Measurements from ENCODE around the gene RXRB.

The RXRB gene

DNA sequence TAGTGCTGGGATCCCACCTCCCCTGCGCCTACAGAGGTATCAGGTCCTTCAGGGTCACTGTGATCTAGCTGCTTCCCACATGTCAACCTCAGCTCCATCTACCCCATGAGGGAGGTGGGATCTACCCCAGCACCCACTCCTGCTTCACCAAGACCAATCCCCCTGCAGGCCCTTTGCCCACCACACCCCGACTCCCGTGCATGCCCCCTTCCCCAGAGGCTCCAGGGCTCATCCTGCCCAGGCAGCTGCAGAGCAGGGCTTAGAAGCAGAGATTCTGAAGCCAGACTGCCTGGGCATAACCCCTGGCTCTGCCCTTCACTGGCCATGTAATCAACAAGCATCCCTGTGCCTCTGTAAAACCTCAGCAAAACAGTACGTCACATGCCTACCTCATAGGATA lies 25.7 kb downstream of the RXRB start:
- DNase-seq: no peak

DNA sequence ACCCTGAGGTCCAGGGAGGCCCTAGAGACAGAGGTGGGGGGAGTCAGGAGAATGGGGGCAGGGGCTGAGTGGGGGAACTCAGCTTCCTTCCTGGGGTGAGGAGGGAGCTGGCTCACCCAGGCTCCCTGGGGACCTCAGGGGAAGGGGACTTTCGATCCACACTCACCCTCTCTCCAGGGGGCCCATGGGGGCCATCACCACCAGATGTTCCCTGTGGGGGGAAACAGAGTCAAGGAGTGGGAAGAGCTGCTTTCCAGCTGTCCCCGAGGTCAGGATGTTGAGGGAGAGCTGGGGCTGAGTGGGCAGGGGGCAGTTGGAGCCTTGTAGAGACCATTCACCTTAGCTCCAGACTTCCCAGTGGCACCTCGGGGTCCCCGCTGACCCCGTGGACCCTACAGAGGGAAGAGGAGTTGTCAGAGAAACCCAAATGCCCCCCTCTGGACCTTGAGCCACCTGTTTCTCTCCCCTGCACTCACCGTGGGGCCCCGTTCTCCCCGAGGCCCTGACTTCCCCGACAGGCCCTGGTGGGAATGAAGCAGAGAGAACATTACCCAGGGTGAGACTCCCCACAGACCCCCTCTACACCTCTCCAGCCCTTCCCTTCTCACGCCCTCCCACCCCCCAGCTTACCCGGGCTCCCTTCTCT lies 26.8 kb downstream of the RXRB start:
- no peak for DNase-seq

DNA sequence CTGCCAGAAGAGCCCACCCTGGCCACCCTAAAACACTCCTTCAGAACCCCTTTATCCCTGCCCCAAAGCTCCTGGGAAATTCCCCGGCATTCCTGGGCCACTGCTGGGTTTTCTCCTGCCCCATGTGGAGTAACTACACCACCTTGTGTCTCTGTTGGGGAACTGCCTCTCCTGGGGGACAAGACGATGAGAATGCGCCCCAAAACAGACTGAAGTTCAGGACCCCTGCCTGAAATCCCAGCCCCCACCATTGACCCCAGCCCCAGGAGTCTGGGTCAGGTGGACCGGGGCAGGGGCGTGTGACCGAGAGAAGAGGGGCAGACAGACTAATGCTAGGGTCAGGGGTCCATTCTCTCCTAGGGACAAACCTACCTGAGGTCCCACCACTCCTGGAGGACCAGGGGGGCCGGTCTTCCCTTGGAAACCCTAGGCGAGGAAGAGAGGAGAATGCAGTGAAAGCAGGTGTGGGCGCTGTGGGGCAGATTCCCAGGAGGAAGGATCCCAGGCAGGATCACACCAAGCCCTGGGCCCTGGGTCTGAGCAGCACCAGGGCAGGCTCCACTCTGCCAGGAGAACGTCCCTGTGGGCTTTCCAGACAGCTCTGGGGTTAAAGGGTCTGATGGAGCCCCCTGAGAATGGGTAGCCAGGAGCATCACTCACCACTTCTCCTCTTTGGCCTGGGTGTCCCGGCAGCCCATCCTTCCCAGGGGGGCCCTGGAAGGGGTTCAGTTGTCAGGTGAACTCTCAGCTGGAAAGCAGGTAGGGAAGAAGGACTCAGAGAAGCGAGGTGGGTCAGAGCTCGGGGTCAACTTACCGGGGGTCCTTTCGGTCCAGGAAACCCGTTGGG lies 27.6 kb downstream of the RXRB start:
- DNase-seq: no peak

DNA sequence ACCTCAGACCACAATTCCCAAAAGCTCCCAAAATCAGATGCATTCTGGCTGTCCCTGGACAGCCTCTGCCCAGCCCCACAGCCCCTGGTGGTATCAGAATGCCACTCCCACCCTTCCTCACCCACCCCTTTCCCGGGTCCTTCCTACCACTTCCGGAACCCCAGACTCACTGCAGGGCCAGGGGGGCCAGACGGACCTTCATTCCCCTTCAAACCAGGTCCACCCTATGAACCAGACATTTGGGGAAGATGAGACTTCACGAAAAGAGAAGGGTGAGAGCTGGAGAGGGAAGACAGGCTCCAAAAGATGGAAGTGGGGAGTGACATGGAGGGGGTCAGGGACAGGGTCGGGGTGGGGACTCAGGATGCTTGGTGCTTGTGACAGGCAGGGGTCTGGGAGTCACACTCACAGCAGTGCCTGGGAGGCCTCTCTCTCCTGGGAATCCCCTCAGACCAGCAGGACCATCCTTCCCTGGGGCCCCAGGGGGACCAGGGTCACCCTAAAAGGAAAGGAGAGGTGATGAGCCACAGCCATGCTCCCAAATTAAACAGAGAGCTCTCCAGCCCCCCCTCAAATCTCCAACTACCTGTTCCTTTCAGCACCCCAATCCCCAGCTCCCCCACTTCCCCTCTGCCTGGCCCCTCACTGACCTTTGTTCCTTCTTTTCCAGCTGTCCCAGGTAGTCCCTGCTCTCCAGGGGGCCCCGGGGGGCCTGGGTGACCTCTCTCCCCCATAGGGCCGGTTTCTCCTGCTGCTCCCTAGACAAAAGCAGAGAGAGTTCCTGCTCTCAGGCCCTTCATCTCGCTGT lies 28.4 kb downstream of the RXRB start:
- no peak for DNase-seq

DNA sequence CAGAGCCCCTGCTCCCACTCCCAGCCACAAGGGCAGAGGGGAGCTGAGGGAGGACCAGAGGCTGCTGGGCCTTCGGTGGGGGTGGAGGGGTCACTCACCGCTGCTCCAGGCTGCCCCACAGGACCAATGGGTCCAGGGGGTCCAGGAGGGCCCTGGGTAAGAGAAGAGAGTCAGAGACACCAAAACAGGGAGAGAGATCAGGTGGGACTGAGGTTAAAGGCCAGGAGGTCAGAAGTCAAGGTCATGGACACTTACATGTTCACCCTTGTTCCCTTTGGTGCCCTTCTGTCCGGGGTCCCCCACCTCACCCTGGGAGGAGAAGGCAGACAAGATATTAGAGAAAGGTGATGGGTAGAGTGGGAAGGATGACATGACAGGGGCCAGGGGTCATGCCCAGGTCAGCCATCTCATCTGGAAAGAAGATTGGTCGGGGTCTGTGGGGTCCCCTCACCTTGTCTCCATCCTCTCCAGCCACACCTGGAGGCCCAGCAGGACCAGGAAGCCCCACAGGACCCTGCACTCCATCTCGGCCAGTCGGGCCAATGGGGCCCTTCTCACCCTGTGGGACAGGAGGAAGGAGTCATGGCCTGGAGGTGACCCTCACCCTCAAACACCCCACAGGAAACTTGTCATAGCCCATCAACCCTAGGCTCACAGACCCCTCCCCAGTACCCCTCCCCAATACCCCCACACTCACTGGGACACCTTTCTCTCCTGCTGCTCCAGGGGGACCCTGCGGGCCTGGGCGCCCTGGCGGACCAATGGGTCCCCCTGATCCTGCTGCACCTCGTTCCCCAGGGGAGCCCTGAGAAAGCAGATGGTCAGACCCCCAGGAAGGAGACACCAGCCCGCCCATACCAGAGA lies 29.2 kb downstream of the RXRB start:
- no peak for DNase-seq

DNA sequence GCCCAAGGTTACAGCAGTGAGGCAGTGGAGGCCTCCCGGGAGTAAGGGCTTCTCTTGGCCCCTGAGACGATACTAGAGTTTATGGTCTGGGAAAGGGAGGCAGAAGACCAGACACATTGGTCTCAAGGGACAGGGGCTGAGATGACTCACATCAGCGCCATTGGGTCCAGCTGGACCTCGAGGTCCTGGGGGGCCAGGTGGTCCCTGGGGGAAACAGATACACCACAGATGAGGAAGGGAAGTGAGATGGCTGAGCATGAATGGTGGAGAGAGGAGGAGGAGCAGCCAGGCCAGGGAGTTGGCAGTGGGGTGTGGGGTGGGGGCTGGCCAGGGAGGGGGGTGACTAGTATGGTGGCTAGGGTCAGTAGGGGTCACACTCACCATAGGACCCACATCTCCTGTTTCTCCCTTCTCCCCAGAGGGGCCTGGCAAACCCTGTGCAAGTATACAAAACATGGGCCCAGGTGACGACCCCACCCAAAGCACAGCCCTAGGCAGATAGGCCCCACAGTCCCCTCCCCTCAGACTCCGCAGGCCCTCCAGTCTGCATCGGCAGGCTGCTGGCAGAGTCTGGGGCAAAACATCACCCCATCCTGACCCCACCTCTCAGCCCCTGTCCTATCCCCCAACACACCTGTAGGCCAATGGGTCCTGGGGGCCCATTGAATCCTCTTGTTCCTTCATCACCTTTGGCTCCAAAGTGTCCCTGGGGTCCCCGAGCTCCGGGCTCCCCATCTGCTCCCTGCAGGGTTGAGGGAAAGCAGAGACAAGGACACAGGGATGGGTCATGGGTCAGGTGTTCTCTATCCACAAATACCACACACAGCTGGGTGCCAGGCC lies 30.1 kb downstream of the RXRB start:
- DNase-seq: no peak

DNA sequence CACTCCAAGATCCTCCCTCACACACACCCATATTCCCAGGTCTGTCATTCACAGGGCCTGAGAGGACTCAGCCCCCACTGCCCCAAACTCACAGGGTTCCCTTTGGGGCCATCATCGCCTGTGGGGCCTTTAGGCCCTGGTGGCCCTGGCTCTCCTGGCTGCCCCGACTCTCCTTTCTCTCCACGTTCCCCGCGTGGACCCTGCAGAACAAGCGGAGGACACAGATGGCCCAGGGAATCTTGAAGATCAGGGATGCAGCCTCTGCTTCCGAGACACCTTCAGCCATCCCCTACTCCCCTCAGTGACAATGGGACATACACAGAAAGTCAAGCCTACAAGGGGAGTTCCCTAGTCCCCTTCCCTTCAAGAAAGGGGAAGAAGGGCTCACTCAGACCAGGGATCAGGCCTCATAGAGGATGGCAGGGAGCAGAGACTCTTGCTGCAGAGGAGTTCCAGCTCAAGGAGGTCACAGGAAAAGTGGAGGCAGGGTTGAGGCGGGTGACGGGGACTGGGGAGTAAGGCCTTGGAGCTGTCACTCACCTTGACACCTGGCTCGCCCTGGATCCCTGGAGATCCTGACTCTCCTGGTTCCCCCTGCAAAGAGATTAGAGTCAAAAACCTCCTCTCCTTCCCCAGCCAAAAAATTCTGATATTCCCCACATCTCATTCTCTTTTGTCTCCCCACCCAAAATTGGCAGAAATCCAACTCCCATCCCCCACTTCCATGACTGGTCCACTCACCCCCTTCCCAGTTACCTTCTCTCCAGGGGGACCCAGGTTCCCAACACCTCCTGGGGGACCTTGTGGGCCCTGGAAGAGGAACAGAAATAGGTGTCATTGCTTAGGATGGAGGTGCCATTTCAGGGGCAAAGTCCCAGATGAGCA lies 30.9 kb downstream of the RXRB start:
- no peak for DNase-seq

DNA sequence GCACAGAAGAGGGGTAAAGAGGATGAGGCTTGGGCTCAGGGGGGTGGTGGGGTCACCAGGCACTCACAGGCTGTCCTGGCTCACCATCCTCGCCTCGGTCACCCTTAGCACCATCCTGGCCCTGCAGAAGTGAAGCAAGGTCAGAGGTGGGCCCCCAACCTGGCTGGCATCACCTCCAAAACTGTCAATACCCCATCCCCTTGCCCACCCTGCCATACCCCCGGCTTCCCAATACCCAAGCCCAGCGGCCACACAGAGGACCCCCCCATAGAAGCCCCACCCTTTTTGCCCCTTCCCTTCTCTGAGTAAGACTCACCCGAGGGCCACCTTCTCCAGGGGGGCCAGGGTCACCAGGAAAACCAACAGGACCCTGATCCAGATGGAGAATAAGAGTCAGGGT lies 31.8 kb downstream of the RXRB start:
- no peak for DNase-seq

DNA sequence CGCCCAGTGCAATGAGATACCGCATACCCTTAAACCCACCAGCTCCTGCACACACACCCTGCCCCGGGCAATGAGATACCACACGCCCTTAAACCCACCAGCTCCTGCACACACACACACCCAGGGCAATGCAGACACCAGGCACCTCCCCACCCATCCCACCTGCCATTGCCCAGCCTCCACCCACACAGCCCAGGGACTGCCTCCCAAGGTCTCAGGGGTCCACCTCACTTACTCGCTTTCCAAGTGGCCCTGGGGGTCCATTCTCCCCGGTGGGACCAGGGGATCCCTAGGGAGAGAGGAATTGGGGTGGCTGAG lies 32.2 kb downstream of the RXRB start:
- DNase-seq: no peak

DNA sequence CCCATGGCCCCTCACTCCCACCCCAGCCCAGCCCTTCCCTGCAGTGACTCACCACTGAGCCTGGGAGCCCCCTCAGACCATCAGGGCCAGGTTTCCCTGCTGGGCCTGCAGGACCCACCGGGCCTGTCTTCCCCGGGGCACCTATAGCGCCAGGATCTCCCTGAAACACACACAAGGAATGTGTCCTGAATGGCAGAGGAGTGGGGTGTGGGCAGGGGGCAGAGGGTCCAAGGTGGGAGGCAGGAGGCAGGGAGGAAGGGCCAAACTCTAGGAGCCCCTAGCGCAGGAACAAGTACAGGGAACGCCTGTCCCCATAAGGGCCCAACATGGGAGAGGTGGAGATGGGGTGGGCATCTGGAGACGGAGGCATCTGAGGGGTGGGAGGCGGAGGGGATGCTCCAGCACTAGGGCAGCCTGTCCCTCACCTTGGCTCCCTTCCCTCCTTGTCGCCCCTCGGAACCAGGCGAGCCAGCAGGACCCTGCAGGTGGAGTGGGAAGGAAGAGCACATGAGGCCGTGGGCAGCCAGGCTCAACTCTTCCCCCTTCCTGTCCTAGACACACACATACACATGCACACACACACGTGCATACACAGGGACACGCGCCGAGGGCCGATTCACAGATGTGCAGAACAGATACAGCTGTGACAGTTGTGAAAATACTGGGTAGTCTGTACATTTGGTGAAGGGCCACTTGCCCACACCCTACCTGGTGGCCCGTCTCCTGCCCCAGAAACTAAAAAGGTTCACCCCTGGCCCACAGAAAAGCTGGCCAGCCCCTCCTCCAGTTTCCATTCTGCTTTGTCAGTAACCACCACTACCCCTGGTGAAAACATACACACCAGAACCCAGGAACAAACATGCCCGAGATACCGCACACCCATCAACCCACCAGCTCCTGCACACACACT lies 32.8 kb downstream of the RXRB start:
- no peak for DNase-seq

DNA sequence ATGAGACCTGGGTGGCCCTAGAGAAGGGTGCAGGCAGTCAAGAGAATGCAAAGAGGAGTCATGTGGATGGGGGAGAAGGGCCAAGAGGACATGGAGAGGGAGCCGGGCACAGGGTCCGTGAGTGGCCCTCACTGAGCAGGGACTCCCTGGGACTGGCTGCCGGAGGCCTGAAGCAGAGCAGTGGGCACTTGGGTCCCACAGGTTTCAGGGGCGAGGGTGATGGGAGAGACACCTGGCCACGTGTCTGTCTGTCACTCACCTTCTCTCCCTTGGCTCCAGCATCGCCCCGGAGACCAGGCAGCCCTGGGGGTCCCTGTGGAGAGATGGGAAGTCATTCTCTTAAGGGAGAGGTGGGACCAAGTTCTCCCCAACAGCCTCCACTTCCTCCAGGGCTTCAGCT lies 33.7 kb downstream of the RXRB start:
- DNase-seq: no peak

DNA sequence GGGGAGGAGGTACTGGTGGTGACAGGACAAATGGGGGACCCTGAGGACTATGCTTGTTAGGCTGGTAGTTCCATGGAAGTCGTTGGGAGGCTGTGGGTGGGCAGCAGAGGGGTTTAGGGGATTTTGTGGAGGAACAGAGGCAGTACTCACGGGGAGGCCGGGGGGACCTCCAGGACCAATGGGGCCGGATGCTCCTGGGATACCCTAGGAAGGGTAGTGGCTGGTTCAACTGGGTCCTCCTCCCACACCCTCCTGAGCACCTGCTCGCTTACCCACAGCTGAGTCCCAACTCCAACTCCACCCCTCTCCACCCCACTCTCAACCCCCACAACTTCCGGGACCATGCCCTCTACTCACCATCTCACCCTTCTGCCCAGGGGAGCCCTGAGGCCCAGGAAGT lies 34.1 kb downstream of the RXRB start:
- no peak for DNase-seq

DNA sequence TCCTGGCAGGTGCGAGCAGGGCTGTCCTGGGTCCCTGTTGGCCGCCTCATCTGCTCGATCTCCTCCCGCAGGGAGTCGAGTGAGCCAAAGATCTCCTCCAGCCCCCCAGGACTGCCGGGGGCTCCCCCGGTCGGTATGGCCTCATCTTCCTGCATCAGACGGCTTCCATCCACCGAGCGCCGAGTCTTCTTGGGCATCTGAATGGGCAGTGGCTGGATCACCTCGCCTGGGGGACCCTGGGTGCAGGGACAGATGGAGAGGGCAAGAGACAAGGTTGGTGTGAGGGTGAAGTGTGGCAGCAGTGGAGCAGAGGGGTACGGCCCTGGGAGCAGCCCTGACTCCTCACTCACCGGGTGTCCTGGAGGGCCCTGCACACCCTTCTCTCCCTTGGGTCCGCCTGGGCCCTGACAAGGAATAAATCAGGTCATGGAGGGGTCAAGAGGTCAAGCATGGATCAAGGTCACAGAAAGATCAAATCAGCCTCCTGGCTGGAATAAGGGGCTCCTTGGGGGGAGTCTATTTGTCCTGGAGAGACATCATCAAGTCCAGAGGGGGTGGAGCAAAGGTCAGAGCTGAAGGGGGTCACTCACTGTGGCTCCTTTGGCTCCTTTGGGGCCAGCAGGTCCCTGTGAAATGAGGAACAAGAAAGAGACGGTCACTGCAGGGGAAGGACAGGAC lies 34.7 kb downstream of the RXRB start:
- DNase-seq: no peak

DNA sequence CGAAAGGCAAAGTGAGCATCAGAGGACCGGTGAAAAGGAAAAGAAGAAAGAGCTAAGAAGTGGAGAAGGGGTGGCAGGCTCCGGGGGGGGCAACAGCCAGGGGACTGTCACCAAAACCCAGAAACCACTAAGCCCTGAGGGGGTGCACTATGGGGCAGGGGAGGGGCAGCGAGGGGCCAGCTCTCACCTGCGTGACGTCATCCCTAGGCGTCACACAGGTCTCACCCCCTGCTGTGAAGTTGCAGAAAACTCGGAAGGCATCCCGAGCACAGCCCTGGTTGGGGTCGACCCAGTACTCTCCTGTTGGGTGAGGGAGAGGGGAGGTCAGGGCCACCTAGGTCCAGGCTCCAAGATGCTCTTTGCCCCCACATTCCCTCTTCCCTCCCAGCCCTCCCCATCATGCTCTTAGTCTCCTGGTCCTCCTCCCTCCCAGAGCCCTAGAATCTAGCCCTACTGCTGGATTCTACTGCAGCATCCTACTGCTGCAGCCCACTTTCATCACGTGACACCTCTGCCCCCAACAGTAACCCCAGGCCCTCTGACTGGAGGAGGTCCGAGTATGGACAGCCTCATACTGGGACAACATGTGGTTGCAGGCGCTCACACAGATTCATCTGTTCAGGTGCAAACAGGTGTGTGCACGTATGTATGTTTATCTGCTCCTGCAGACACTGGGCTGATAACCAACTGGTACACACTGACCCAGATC lies 35.6 kb downstream of the RXRB start:
- DNase-seq: no peak

DNA sequence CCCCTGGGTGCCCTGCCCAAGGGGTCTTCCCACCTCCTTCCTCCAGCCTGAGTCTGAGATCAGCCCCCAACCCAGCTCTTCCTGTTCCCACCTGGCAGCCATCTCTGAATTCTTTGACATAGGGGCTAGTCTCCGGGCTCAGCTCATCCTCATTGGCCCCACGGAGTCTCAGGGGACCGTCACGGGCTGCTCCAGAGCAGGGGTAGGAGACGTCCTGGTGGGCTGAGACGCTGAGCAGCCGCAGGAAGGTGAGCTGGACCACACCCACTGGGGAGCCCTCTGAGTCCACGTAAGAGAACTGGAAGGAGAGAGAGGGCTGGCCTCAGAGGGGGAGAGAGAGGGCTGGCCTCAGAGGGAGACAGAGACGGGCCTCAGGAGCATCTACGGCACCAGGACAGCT lies 36.3 kb downstream of the RXRB start:
- no peak for DNase-seq

DNA sequence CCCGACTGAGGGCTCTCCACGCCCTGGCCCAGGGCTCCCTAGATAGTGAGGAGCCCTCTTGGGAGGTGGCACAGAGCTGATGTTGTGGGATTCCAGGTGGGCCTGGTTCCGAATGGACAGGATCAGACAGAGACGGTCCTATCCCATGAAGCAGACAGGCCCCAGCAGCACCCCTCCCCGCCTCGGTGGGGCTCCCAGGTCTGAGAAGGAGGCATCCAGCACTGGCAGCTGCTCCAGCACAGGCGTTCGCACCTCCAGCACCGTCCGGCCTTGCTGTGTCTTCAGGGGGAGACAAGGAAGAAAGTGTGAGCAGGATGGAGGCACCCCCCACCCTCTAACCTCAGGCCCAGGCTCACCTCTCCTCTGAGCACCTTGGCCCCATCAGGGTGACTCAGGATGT lies 36.9 kb downstream of the RXRB start:
- DNase-seq: no peak

DNA sequence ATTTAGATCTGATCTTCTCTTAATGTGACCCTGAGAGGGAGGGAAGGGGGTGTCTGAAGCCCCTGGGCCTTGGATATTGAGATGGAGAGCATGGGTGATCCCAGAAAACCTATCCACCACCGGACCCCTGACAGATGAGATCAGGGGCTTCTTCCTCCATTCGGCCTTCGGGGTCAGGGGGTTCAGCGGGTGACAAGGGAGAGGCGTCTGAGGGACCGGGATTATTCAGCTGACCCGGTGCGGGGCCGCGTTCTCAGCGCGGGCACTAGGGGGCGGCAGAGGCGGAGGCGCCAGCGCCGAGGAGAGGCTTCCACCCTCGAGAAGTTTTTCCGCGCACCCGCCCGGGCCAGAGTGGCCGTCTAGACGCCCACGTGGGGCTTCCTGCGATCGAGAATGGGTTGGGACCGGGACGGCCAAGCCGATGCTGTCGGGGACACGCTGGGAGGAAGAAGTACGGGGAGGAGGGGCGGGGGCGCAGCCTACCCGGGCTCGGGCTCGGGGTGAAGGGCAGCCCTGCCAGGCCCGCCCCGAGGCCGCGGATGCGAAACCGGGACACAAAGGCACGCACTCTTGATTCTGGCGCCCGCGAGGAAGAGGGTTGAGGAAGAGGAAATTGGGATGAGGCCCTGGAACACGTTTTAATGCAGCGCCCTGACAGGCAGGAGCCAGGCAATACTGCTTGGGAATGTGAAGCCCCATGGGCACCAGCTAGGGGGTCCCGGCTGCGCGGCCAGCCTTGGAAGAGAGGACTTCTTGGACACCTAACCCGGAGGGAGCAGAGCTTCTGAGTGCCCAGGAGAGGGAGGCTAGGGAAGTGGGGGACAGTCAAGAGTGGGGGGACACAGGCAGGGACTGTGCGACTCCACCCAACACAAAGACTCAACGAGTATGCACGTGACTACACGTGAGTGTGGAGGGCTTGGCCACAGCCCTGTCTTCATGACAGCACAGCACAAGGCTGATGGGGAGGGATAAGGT lies 38.8 kb downstream of the RXRB start:
- DNase-seq: peak; percentile 84
